HepG2 (cell line): ENCODE results near the gene NAPB. TPM values are rescaled to one million over a fixed set of nuclear protein-coding genes. Genes with fewer than 3 reads are reported as not detected.

ENCODE experiments used
- FOXO1 ChIP-seq: sonication (generic); formaldehyde crosslinking; IDR thresholded peaks from 2 replicates; pipeline ENCODE4 v1.4.0; 2020; ENCODE audit warnings: missing genetic modification reagents
- GMEB2 ChIP-seq: IDR thresholded peaks from 2 replicates; pipeline ENCODE4 v1.6.1; 2016; ENCODE audit warnings: missing biosample characterization, missing genetic modification reagents, low read depth
- HNRNPK ChIP-seq: fragments of 200-400 bp; formaldehyde crosslinking; IDR thresholded peaks from 2 replicates; pipeline ENCODE4 v1.6.1; 2018; ENCODE audit warnings: low read length, low read depth, moderate library complexity, mild to moderate bottlenecking; ENCODE audit not compliant: poor library complexity, severe bottlenecking
- MED1 ChIP-seq: sonication (generic); formaldehyde crosslinking; IDR thresholded peaks from 2 replicates; pipeline ENCODE4 v1.4.0; 2020; ENCODE audit warnings: missing genetic modification reagents
- NBN ChIP-seq: fragments of 450-650 bp; conservative IDR thresholded peaks from 2 replicates; pipeline ENCODE4 v1.6.1; 2017
- NFRKB ChIP-seq: fragments of 450-650 bp; IDR thresholded peaks from 2 replicates; pipeline ENCODE4 v1.6.1; 2017
- PAF1 ChIP-seq: IDR thresholded peaks from 2 replicates; pipeline ENCODE4 v1.6.1; 2016; ENCODE audit warnings: missing genetic modification reagents, missing compliant biosample characterization
- ZBTB43 ChIP-seq: sonication (generic); formaldehyde crosslinking; conservative IDR thresholded peaks from 2 replicates; pipeline ENCODE4 v1.4.0; 2020; ENCODE audit warnings: missing genetic modification reagents
- ZNF275 ChIP-seq: sonication (generic); formaldehyde crosslinking; IDR thresholded peaks from 2 replicates; pipeline ENCODE4 v1.8.0; 2022; ENCODE audit warnings: missing genetic modification reagents, mild to moderate bottlenecking, inconsistent platforms, borderline replicate concordance
- ZNF292 ChIP-seq: sonication (generic); formaldehyde crosslinking; IDR thresholded peaks from 2 replicates; pipeline ENCODE4 v1.8.1; 2022; ENCODE audit warnings: mild to moderate bottlenecking, low read depth, missing genetic modification reagents, borderline replicate concordance
- ZNF343 ChIP-seq: sonication (generic); formaldehyde crosslinking; IDR thresholded peaks from 2 replicates; pipeline ENCODE4 v1.4.0; 2020; ENCODE audit warnings: mild to moderate bottlenecking, missing genetic modification reagents
- ZNF383 ChIP-seq: sonication (generic); formaldehyde crosslinking; IDR thresholded peaks from 2 replicates; pipeline ENCODE4 v1.4.0; 2020; ENCODE audit warnings: missing genetic modification reagents, mild to moderate bottlenecking, borderline replicate concordance
- ZNF496 ChIP-seq: sonication (generic); formaldehyde crosslinking; IDR thresholded peaks from 2 replicates; pipeline ENCODE4 v1.8.1; 2023; ENCODE audit warnings: mild to moderate bottlenecking, moderate library complexity, missing genetic modification reagents; ENCODE audit not compliant: insufficient replicate concordance
- ZNF512 ChIP-seq: sonication (generic); formaldehyde crosslinking; IDR thresholded peaks from 2 replicates; pipeline ENCODE4 v1.4.0; 2020; ENCODE audit warnings: mild to moderate bottlenecking, missing genetic modification reagents
- ZNF552 ChIP-seq: sonication (generic); formaldehyde crosslinking; IDR thresholded peaks from 2 replicates; pipeline ENCODE4 v1.9.0; 2022; ENCODE audit warnings: missing genetic modification reagents, mild to moderate bottlenecking, borderline replicate concordance
- ZNF607 ChIP-seq: sonication (generic); formaldehyde crosslinking; IDR thresholded peaks from 2 replicates; pipeline ENCODE4 v1.5.1; 2020; ENCODE audit warnings: missing genetic modification reagents, mild to moderate bottlenecking, borderline replicate concordance
- ZSCAN5A ChIP-seq: sonication (generic); formaldehyde crosslinking; IDR thresholded peaks from 2 replicates; pipeline ENCODE4 v1.8.0; 2022; ENCODE audit warnings: mild to moderate bottlenecking, missing genetic modification reagents, borderline replicate concordance
- ZSCAN9 ChIP-seq: IDR thresholded peaks from 2 replicates; pipeline ENCODE4 v1.6.1; 2016; ENCODE audit warnings: borderline replicate concordance
- polyA plus RNA-seq, 8 experiments: library from polyadenylated mRNA; depleted of rRNA in 3 of 8; stranded (reverse) in 7 of 8; unstranded in 1 of 8; fragments of >200 nt; fragmentation: Illumina TruSeq in 4 of 8; extraction: Trizol in 4 of 8; gene quantifications; 2 replicates each; pipeline versions ENCODE4 v1.2.1 to v1.2.3, GENCODE V29; 2011 to 2016; ENCODE audit warnings: low read depth in 4 of 8, missing spikeins in 1 of 8, mixed read lengths in 1 of 8; ENCODE audit not compliant: insufficient read depth in 1 of 8
- total RNA-seq, 5 experiments: library from RNA; depleted of rRNA; stranded (reverse); fragments of >200 nt; fragmentation: Illumina TruSeq; extraction: Trizol; gene quantifications; 2 replicates each; pipeline ENCODE4 v1.2.3, GENCODE V29; 2016; ENCODE audit warnings: low read depth in 1 of 5

The NAPB gene
- total and polyA plus RNA-seq, 2 of the 13 experiments (the other 11 are each of a cell fraction or from before 2014, with no cell fraction given): 15.2 to 16.1 TPM

GRCh38 chr20:23350904-23351838 is 70.1 kb downstream of the NAPB start (continued):
- peak; percentile 31; the same call in 1 of the 2 replicates for TF ChIP-seq ZNF512 (CRISPR knock-in tag)
- TF ChIP-seq NBN: no peak
- 0 out of 2 replicates have a peak, but pooled peaks have one; percentile 5 for TF ChIP-seq ZNF343 (CRISPR knock-in tag)
- TF ChIP-seq MED1: no peak; the same call in 1 of the 2 replicates
- no peak for TF ChIP-seq ZSCAN9 (CRISPR knock-in tag)
- TF ChIP-seq ZNF552 (CRISPR knock-in tag): peak; percentile 37; the same call in 1 of the 2 replicates
- no peak for TF ChIP-seq FOXO1 (CRISPR knock-in tag)
- TF ChIP-seq ZSCAN5A (CRISPR knock-in tag): 0 out of 2 replicates have a peak, but pooled peaks have one; percentile 64
- 0 out of 2 replicates have a peak, but pooled peaks have one; percentile 46 for TF ChIP-seq ZNF275
- no peak for TF ChIP-seq ZNF496 (CRISPR knock-in tag)
- no peak for TF ChIP-seq ZNF292 (CRISPR knock-in tag)
- TF ChIP-seq ZNF383 (CRISPR knock-in tag): peak; percentile 23; the same call in 1 of the 2 replicates
- no peak for TF ChIP-seq NFRKB
- peak; percentile 11; the same call in 1 of the 2 replicates for TF ChIP-seq ZBTB43 (CRISPR knock-in tag)
- no peak for TF ChIP-seq HNRNPK
- no peak for TF ChIP-seq GMEB2 (CRISPR knock-in tag)
- no peak for TF ChIP-seq PAF1 (CRISPR knock-in tag)
- TF ChIP-seq ZNF607 (CRISPR knock-in tag): peak; percentile 84
